ENCODE results near the gene ARRDC2. TPM values are rescaled to one million over a fixed set of nuclear protein-coding genes. Genes with fewer than 3 reads are reported as not detected.
"Not testable (repeated sequence)": the region's sequence is repeated elsewhere in the genome, so short reads cannot be mapped to it uniquely, and the experiment has no call there.

The ARRDC2 gene
- polyA plus RNA-seq, 3 donors from 2014 or later, result 31.4 to 39.2 (median 38.6) TPM

- no peak for DNase-seq
- no peak overlapping the region for H3K4me3 Mint-ChIP-seq
- H3K36me3 Mint-ChIP-seq, result peaks cover 7 to 31% (median 12%) of the 10 kb centered on the region in 3 donors
- H3K27me3 Mint-ChIP-seq (ENCODE audit: low read depth in 3 of 3), result peaks cover 2 to 6% (median 2%) of the 10 kb centered on the region in 3 donors
- peak overlapping the region in 2 of 6 donors; percentile 29 to 59 for H3K27ac Mint-ChIP-seq
- no peaks in the 10 kb centered on the region for H3K9me3 Mint-ChIP-seq
- H3K4me1 Mint-ChIP-seq, result peaks cover 7 to 8% of the 10 kb centered on the region in 2 donors
Measured at GRCh38 chr19:18014197-18014596, 6.2 kb downstream of the ARRDC2 start.

GRCh38 chr19:18016209-18016910 lies 8.4 kb downstream of the ARRDC2 start:
- H3K27me3 Mint-ChIP-seq (ENCODE audit: low read depth in 3 of 3), result peaks cover 1 to 8% (median 2%) of the 10 kb centered on the region in 3 donors
- H3K27ac Mint-ChIP-seq, result no peak overlapping the region
- peaks cover 16 to 20% of the 10 kb centered on the region in 2 donors for H3K4me1 Mint-ChIP-seq
- no peak for DNase-seq
- peaks cover 7 to 29% (median 12%) of the 10 kb centered on the region in 3 donors for H3K36me3 Mint-ChIP-seq
- H3K4me3 Mint-ChIP-seq, result no peak overlapping the region
- no peaks in the 10 kb centered on the region for H3K9me3 Mint-ChIP-seq

GRCh38 chr19:18017275-18018083 lies 9.5 kb downstream of the ARRDC2 start:
- Mint-ChIP-seq H3K27ac (peak overlapping the region in 2 of 6 donors; percentile 40 to 45), H3K4me3 (no peak overlapping the region), H3K27me3 (ENCODE audit: low read depth in 3 of 3) (peaks cover 2 to 8% (median 4%) of the 10 kb centered on the region in 3 donors), H3K4me1 (peaks cover 26 to 31% of the 10 kb centered on the region in 2 donors), H3K9me3 (no peaks in the 10 kb centered on the region), H3K36me3 (peaks cover 7 to 26% (median 12%) of the 10 kb centered on the region in 3 donors)
- DNase-seq, result no peak

- Mint-ChIP-seq H3K4me1 (peaks cover 35 to 38% of the 10 kb centered on the region in 2 donors), H3K4me3 (peak overlapping the region in 2 of 5 donors; percentile 65 to 77), H3K27ac (peak overlapping the region in 5 of 6 donors; percentile 39 to 88 (median 83)), H3K36me3 (peaks cover 0 to 3% (median under 1%) of the 10 kb centered on the region in 3 donors), H3K27me3 (ENCODE audit: low read depth in 3 of 3) (peaks cover 0 to 6% (median 4%) of the 10 kb centered on the region in 3 donors), H3K9me3 (no peaks in the 10 kb centered on the region)
- no peak for DNase-seq
Measured at GRCh38 chr19:18020212-18021085, 12.5 kb downstream of the ARRDC2 start.

- Mint-ChIP-seq H3K27ac (peak overlapping the region; percentile 39 to 93 (median 86)), H3K27me3 (ENCODE audit: low read depth in 3 of 3) (peaks cover 0 to 4% (median 4%) of the 10 kb centered on the region in 3 donors), H3K9me3 (no peaks in the 10 kb centered on the region), H3K4me1 (peaks cover 35 to 38% of the 10 kb centered on the region in 2 donors), H3K36me3 (no peaks in the 10 kb centered on the region), H3K4me3 (peak overlapping the region; percentile 65 to 79 (median 71))
- peak in 2 of 3 donors; percentile 42 to 58 for DNase-seq
Measured at GRCh38 chr19:18021121-18021755, 13.3 kb downstream of the ARRDC2 start.

GRCh38 chr19:18023622-18024251 lies 15.8 kb downstream of the ARRDC2 start:
- Mint-ChIP-seq H3K9me3 (no peaks in the 10 kb centered on the region), H3K4me3 (peak overlapping the region in 2 of 5 donors; percentile 9 to 36), H3K36me3 (no peaks in the 10 kb centered on the region), H3K27me3 (ENCODE audit: low read depth in 3 of 3) (peaks cover 0 to 6% (median 5%) of the 10 kb centered on the region in 3 donors), H3K4me1 (peaks cover 35 to 38% of the 10 kb centered on the region in 2 donors), H3K27ac (peak overlapping the region in 5 of 6 donors; percentile 19 to 79 (median 60))
- DNase-seq, result no peak

- no peak overlapping the region for H3K27ac Mint-ChIP-seq
- DNase-seq, result no peak
- peaks cover 2 to 3% (median 2%) of the 10 kb centered on the region in 3 donors for H3K27me3 Mint-ChIP-seq (ENCODE audit: low read depth in 3 of 3)
- peaks cover 0 to 2% (median 0%) of the 10 kb centered on the region in 6 donors for H3K9me3 Mint-ChIP-seq
- no peaks in the 10 kb centered on the region for H3K36me3 Mint-ChIP-seq
- H3K4me1 Mint-ChIP-seq, result peaks cover 17 to 18% of the 10 kb centered on the region in 2 donors
- no peak overlapping the region for H3K4me3 Mint-ChIP-seq
Measured at GRCh38 chr19:18027151-18027550, 19.2 kb downstream of the ARRDC2 start.

GRCh38 chr19:18029617-18030338 lies 21.8 kb downstream of the ARRDC2 start:
- Mint-ChIP-seq H3K27me3 (ENCODE audit: low read depth in 3 of 3) (peaks cover 2 to 3% (median 2%) of the 10 kb centered on the region in 3 donors), H3K4me3 (no peak overlapping the region), H3K4me1 (no peaks in the 10 kb centered on the region), H3K9me3 (peaks cover 0 to 2% (median 0%) of the 10 kb centered on the region in 6 donors), H3K36me3 (no peaks in the 10 kb centered on the region), H3K27ac (no peak overlapping the region)
- DNase-seq, result no peak

- H3K27ac Mint-ChIP-seq, result not testable (repeated sequence)
Measured at GRCh38 chr19:18031401-18031800, 23.4 kb downstream of the ARRDC2 start.

GRCh38 chr19:18032102-18032501 lies 24.1 kb downstream of the ARRDC2 start:
- not testable (repeated sequence) for H3K36me3 Mint-ChIP-seq; H3K27ac Mint-ChIP-seq; H3K9me3 Mint-ChIP-seq; DNase-seq; H3K27me3 Mint-ChIP-seq (ENCODE audit: low read depth in 3 of 3); H3K4me1 Mint-ChIP-seq; H3K4me3 Mint-ChIP-seq

More at GRCh38 chr19:18031401-18031800, 23.4 kb downstream of the ARRDC2 start:
- not testable (repeated sequence) for H3K4me3 Mint-ChIP-seq; H3K9me3 Mint-ChIP-seq; DNase-seq; H3K4me1 Mint-ChIP-seq; H3K36me3 Mint-ChIP-seq; H3K27me3 Mint-ChIP-seq (ENCODE audit: low read depth in 3 of 3)

- H3K9me3 Mint-ChIP-seq, result no peaks in the 10 kb centered on the region
- H3K4me1 Mint-ChIP-seq, result peaks cover 26% of the 10 kb centered on the region in 2 donors
- DNase-seq, result no peak
- no peak overlapping the region for H3K27ac Mint-ChIP-seq
- H3K36me3 Mint-ChIP-seq, result peaks cover 0 to 3% (median 0%) of the 10 kb centered on the region in 3 donors
- H3K4me3 Mint-ChIP-seq, result no peak overlapping the region
- peaks cover 12 to 14% (median 13%) of the 10 kb centered on the region in 3 donors for H3K27me3 Mint-ChIP-seq (ENCODE audit: low read depth in 3 of 3)
Measured at GRCh38 chr19:18041054-18041453, 33.1 kb downstream of the ARRDC2 start.

GRCh38 chr19:18043676-18044075 lies 35.7 kb downstream of the ARRDC2 start:
- H3K9me3 Mint-ChIP-seq, result no peaks in the 10 kb centered on the region
- H3K4me3 Mint-ChIP-seq, result peak overlapping the region; percentile 44 to 88 (median 80)
- H3K27me3 Mint-ChIP-seq (ENCODE audit: low read depth in 3 of 3), result peaks cover 8 to 15% (median 15%) of the 10 kb centered on the region in 3 donors
- H3K36me3 Mint-ChIP-seq, result peaks cover 0 to 3% (median 0%) of the 10 kb centered on the region in 3 donors
- peak overlapping the region; percentile 34 to 94 (median 85) for H3K27ac Mint-ChIP-seq
- H3K4me1 Mint-ChIP-seq, result peaks cover 34 to 35% of the 10 kb centered on the region in 2 donors
- DNase-seq, result no peak
